ENCODE results near the gene MIGA2. TPM values are rescaled to one million over a fixed set of nuclear protein-coding genes. Genes with fewer than 3 reads are reported as not detected.

Gene MIGA2
- total and polyA plus RNA-seq, 8 donors, result 7.5 to 30.9 (median 9.8) TPM

GRCh38 chr9:129010267-129010975 lies 26.0 kb upstream of the MIGA2 start:
- no peaks in the 10 kb centered on the region for H3K4me1 ChIP-seq
- ATAC-seq (no peak), DNase-seq (peak in 1 of 6 donors; percentile 47), FAIRE-seq (no peak)
- no peak for TF ChIP-seq CTCF (IDR thresholded peaks at IDR 0.05)
- H3K9me3 ChIP-seq, result no peaks in the 10 kb centered on the region
- no peak overlapping the region for H3K27ac ChIP-seq
- WGBS, 2 donors, result 89 to 90% methylated on average over 8 of the region's 8 CpGs
- H3K4me3 ChIP-seq, result no peak overlapping the region
- H3K36me3 ChIP-seq, result peaks cover 0 to 44% (median 16%) of the 10 kb centered on the region in 3 donors
- intact Hi-C loops (cut with DNase I), result no loop called here
- H3K27me3 ChIP-seq, result no peaks in the 10 kb centered on the region

- Histone ChIP-seq H3K27ac (no peak overlapping the region), H3K9me3 (no peaks in the 10 kb centered on the region), H3K36me3 (peaks cover 0 to 44% (median 10%) of the 10 kb centered on the region in 3 donors), H3K4me3 (no peak overlapping the region), H3K4me1 (no peaks in the 10 kb centered on the region), H3K27me3 (no peaks in the 10 kb centered on the region)
- no peak for TF ChIP-seq CTCF (IDR thresholded peaks at IDR 0.05)
- FAIRE-seq (no peak), DNase-seq (no peak), ATAC-seq (no peak)
- intact Hi-C loops (cut with DNase I), result no loop called here
- 94% methylated on average over 19 of the region's 19 CpGs for WGBS, 2 donors
These were observed 25.3 kb upstream of the MIGA2 start for GRCh38 chr9:129011170-129011569.

GRCh38 chr9:129011761-129012181 lies 24.7 kb upstream of the MIGA2 start:
- WGBS, 2 donors, result 91 to 95% methylated on average over 11 of the region's 11 CpGs
- intact Hi-C loops (cut with DNase I), result no loop called here
- Histone ChIP-seq H3K36me3 (peaks cover 0 to 44% (median 10%) of the 10 kb centered on the region in 3 donors), H3K4me3 (no peak overlapping the region), H3K27me3 (no peaks in the 10 kb centered on the region), H3K4me1 (no peaks in the 10 kb centered on the region), H3K9me3 (no peaks in the 10 kb centered on the region), H3K27ac (no peak overlapping the region)
- ATAC-seq (no peak), DNase-seq (no peak), FAIRE-seq (no peak)
- no peak for TF ChIP-seq CTCF (IDR thresholded peaks at IDR 0.05)

GRCh38 chr9:129012343-129012742 lies 24.1 kb upstream of the MIGA2 start:
- Histone ChIP-seq H3K9me3 (no peaks in the 10 kb centered on the region), H3K27ac (no peak overlapping the region), H3K36me3 (peaks cover 0 to 44% (median 10%) of the 10 kb centered on the region in 3 donors), H3K4me1 (no peaks in the 10 kb centered on the region), H3K4me3 (no peak overlapping the region), H3K27me3 (no peaks in the 10 kb centered on the region)
- WGBS, 2 donors, result 84 to 91% methylated on average over 7 of the region's 7 CpGs
- TF ChIP-seq CTCF (IDR thresholded peaks at IDR 0.05), result no peak
- DNase-seq (no peak), FAIRE-seq (no peak), ATAC-seq (no peak)
- intact Hi-C loops (cut with DNase I), result no loop called here

- no peak for TF ChIP-seq CTCF (IDR thresholded peaks at IDR 0.05)
- Histone ChIP-seq H3K9me3 (no peaks in the 10 kb centered on the region), H3K4me3 (no peak overlapping the region), H3K27ac (no peak overlapping the region), H3K36me3 (peaks cover 0 to 44% (median 10%) of the 10 kb centered on the region in 3 donors), H3K27me3 (no peaks in the 10 kb centered on the region), H3K4me1 (no peaks in the 10 kb centered on the region)
- ATAC-seq (no peak), DNase-seq (no peak), FAIRE-seq (no peak)
- WGBS, 2 donors, result 95% methylated on average over 16 of the region's 16 CpGs
- intact Hi-C loops (cut with DNase I), result no loop called here
These were observed 23.5 kb upstream of the MIGA2 start for GRCh38 chr9:129012893-129013448.

Measured in pancreas (tissue), 10 donors.